Fibroblast of skin of scalp (primary cell): Measurements from ENCODE around the gene TGFA.

Experiments used
- DNase-seq: peaks from one replicate; pipeline ENCODE4 v3.0.0-alpha.2; 2013

The TGFA gene

DNA sequence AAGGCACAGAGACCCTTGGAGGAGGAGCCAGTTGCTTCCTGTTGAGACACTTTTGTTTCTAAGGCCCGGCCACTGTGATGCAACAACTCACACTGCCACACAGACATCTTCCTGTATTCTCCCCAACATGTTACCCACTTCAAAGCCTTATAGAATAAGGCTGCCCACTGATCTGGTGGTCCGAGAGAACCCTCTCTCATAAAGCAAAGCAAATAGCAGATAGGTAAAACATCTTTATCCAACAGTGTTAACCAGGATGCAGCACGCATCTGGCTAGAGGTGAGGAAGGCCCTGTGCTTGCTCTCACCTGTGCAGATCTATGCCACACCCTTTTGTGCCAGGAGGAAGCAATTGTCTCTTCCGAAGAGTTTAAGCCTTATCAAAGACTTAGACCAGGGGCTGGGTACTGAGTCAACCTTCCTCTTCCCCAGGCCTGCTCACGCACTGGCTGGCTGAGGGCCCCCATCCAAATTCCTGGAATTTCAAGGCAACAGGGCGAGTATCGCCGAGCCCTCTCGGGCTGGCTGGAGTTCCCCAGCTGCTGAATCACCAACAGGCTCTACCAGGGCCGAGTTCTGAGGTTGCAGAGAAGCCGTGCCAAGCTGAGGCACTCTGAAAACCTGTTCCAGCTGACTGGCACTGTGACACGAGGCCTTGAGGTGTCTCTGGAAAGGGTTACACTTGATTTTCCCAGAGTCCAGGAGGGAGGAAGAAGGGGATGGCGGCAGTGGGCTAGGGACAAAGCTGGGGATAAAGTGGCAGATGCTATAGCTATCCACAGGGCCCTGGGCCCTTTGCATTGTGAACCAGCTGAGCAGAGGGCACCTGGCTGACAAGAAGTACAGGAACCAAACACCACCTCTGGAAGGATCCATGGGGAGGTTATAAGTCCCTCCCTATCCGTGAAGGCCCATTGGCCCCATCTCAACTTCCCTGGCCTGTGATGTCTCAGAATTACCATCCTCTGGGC is 29.3 kb downstream of the TGFA start:
- peak; percentile 79 for DNase-seq

DNA sequence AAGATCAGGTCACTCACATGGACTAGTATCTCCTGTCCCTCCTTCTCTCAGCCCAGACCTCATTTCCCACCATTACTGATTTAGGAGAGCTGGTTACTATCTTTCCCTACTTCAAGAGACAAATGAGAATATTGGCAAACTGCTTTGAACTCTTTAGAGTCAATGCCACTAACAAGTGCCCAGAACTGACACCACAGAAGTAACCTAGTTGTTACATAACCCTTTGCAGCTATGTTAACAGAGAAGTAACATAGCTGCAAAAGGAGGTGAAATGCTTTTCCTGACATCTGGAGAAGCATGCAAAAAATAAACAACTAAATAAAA is 30.0 kb downstream of the TGFA start:
- no peak for DNase-seq

DNA sequence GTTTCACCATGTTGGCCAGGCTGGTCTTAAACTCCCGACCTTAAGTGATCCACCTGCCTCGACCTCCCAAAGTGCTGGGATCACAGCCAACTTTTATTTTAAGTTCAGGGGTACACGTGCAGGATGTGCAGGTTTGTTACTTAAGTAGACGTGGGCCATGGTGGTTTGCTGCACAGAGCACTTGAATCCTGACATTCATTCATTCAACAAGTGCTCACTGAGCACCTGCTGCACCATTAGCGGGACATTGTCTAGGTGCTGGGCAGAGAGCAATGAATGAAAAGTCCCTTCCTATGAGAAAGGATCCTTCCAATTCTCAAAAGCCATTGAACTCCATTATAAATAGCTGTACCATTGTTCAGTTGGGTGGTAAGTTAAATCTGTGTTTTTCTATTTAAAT is 31.0 kb downstream of the TGFA start:
- DNase-seq = no peak

DNA sequence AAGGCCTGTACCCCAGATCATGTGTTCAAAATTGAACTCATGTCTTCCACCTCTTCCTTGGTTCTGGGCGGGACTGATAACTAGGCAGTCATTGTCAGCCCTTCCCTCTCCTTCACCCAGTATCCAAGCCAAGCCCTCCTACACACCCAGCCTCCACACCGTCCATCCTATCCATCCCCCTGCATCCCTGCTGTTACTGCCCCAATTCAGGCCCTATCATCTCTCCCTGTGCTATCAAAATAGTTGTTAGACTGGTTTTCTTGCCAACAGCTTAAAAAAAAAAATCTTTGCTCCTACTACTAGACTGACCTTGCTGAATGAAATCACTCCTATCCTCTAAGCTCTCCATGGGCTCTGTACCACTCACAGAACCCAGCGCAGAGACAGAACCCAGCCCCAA is 32.8 kb downstream of the TGFA start:
- no peak for DNase-seq

DNA sequence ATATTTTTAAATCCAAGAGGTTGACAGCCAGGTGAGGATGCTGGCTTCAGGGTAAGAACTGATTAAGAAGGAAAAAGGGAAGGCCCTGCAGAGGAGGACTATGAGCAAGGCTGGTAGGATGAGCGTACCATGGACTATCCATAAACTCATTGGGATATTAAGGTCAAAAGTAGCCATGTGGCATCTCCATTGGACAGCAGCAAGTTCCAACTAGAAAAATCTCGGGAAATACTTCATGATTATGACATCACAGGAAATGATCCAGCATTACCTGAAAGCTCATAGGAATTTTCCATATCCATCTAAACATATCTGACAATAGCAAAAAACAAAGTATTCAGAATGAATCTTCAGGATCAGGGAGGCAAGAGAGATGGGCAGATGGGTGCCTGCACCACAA is 34.2 kb downstream of the TGFA start:
- DNase-seq = no peak

DNA sequence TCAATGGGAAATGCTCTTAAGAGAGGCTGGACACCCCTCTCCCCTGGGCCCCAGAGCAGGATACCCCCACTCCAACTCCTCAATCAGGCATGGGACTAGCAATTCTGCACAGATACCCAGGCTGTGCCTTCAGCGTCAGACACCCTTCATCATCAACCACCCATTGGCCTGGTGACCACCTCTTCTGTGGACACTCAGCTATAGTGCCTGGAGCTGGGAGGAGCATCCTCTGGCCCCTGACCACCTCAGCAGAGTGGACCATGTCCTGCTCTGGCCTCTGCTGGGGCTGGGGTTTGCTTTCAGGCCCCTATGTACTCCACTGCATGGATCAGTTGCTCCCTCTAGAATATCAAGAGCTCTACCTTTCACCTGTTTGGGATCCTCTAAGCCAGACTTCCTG is 35.1 kb downstream of the TGFA start:
- DNase-seq = no peak

DNA sequence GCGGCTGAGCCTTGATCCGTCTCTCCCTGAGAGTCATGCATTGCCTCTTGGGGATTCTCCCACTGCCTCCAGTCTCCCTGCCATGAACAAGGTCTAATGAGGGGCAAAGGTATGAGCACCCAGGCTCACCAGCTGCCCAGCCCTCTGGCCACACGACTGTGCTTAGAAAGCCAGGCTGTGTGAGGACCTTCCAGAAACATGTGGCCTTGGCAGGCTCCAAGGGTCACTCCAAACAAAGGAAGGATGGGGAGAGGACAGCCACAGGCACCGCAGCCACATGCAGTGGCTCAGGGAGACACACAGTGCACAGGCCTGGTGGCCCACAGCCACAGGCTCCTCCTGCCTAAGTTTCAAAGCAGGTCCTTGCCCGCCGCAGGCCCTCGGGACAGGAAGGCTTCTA is 35.8 kb downstream of the TGFA start:
- DNase-seq = no peak

DNA sequence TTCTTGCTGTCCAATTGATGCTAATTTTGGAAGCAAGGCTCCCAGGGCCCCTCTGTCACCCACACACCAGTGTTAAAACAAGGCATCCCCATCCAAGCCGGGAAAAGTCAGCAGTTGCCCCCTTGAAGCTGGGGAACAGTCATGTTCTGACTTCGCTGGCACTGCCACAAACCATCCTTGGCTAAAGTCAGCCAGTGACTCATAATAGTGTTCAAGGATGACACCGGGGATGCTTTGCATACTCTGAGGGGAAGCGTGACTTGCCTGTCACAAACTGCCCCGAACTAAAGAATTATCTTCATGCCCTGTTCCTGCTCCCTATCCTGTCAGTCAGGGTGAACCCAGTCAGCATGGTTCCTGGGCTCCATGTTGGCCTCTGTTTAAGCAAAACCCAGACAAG is 37.0 kb downstream of the TGFA start:
- DNase-seq = peak; percentile 43

DNA sequence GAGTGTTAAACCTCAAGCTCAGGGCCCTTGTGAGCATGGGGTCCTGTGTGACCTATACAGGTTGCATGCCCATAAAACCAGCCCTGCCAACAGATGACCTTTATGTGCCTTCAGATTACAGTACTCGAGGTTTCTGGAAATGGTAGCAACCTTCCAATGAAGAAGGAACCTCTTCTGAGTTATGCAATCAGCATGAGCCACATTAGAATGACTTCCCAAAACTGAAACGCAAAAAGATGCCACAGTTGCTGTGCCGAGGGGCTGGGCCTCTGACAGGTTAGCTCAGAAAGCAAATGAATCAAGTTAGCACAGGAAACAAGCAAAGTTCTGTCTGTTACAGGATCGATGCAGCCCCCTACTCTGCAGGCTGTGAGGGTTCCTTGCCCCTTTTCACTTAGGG is 37.7 kb downstream of the TGFA start:
- DNase-seq = no peak

DNA sequence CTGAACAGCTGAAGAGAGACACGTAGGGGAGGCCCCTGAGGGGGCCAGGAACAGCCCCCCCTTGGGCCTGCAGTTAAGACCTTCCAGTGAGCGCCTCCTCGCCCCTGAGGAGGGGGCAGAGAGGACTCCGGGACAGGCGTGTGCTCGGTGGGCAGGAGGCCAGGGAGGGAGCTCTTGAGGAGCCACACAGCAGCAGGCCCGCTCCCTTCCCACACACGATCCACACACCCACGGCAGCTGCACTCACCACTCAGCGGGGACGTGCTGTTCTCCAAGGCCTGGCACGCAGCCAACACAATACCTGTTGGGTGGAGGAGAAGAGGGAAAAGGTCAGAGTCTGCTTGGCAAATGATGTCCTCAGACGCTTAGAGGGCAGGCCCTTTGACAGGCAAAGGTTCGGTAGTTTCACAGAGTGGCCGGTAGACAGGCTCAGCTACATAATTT is 39.0 kb downstream of the TGFA start:
- no peak for DNase-seq

DNA sequence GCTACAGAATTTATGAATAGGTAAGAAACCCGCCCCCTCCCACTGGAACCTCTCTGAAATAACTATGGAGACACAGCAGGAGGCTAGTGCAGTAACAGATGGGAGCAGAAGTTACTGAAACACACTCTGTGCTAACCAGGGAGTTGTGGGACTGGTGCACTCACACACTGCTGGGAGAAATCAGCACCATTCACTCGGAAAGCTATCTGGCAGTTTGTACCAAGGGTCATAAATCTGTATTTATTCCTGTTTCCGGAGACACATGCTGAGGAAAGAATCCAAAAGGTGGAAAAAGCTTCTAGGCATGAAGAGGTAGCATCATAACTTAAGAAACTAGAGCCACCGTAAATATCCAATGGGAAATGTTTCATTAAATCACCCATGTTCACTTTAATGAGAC is 39.9 kb downstream of the TGFA start:
- DNase-seq = no peak

DNA sequence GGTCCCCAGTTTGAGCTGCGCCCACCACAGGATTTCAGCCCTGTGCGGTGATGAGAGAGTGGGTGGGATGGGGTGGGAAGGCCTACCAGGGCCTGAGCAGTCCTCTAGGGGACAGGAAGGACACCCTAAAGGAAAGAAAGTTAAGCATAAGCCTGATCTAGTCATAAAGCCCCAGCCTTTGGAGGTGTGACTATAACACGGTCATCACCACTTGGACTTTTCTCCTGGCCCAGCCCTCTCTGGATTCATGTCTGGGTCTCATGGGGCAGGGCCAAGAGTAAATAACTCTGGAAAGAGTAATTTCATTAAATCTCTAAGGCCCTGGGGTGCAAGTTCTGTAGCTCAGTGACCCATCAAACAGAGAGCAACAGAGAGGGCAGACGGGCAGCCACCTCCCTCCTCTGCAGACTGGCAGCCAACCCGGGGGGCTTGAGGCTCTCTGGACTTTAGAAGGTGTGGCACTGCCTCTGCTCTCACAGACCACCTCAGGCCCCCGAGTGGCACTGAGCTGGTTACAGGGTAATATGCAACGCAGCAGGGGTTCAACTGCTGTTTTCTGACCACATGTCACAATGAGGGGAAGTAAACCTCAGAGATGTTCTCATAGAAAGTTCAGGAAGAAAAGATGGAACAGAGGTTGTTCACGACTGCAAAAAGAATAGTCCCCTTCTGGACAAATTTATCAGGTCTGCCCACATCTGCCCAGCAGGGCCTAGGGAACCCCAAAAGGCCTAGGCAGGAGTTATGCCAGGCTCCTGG is 41.5 kb downstream of the TGFA start:
- DNase-seq = no peak

DNA sequence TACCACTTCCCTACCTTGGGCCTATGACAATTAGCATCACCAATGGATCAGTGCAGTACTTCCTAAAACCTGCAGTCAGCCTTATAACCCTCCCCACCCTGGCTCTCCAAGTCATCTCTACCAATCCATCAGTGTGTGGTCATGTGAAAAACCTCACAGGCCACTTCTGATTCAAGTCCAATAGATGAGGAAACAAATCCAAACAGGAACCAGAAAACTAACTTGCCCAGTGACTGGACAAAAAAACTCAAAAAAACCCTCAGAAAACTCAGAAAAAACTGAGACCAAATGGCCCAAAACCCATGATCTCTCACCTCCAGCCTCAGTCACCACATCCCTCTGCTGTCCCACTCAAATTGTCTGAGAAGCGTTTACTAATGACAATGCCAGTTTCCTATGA is 43.3 kb downstream of the TGFA start:
- no peak for DNase-seq

DNA sequence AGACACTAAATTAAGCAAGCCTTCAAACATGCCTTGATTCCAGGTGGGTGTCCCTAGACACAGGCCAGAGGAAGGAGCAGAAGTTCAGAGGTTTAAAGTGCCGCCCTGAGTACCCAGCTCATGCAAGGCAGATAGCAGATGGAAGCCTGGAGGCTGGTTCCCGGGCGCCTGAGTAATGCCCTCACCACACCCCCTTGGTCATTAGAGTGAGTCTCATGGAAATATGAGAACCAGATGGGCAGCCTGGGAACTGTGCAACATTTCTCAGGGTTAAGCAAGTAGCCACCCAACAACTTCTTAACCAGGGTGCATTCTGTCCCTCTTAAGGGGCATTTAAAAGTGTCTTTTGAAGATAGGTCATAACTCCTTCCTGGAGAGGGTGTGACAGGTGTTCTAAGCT is 44.1 kb downstream of the TGFA start:
- DNase-seq = no peak

DNA sequence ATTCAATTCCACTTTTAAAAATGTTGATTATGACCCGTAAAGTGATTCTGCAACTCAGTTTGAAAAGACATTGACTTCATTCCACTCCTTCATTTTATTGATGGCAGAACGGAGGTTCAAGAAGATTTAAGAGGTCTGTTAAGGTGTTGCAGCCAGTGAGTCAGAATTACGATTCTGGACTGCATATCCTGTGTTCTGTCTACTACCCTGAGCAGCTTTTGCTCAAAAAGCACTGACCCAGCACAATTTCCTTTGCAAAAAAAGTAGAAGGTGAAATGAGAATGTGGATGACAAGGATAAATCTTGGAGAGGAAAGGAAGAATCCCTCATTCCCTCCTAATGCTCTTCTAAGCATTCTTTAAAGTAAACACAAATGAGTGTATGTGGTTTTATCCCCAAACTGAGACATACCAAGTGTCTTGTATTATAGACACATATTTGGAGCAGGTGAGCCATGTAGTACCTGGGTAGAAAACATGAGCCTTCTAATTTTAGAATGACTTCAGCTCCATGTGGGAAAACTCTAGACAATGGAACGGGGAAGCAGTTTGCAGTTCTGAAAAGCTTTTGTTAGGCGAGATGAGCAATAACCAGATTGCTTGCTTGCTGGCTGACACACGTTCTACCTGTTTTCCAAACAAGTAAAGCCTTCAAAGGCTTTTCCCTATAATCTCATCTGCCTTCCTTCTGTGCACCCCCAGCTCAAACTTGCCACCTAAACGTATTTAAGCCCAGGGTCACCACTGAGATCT is 44.7 kb downstream of the TGFA start:
- DNase-seq = no peak

DNA sequence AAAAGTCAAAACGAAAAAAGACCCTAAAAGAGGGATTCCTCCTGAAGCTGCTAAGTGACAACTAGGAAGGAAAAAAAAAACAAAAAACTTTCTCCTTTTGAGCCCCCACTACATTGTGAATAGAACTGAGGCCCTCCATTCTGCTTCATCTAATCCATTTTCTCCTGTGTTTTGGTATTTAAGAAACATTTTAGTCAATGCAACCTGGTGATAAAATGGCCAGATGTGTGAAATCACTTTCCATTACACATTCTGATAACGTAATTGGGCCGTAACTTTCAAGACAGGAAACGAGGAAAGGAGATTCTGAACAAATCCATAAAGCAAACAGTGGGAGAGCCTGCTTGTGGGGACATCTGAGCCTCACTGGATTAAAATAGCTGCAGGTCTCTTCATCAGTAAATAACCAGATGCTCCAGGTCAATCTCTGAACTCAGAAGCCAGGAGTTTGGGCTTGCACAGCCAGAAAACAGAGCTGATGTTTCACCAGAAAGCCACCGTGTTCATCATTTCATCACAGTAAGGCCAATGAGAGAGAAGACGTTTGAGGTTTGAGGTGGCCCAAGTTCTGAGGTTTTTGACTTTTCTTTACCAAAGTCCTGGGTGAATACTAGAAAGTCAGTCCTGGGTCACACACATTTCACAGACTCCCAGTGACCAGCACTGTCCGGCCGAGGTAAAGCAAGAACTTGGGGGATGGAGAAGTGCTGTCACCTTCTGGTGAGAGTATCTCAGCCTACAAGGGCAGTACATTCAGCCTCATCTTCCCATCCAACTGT is 47.8 kb downstream of the TGFA start:
- no peak for DNase-seq

DNA sequence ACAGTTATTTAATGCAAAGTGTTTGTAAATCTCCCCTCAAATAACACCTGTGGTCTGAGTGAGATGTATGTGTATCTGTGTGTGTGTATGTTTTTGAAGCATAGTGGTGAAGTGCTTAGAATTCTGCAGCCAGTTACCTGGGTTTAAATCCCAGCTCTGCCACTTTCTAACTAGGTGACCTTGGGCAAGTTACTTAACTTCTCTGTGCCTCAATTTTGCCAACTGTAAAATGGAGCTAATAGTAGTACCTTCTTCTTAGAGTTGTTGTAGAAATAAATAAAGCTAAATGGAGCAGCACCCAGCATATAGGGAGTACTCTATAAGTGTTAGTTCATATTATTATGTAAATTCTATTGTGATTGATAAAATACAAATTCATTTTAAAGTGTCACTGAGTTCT is 48.9 kb downstream of the TGFA start:
- DNase-seq = no peak

DNA sequence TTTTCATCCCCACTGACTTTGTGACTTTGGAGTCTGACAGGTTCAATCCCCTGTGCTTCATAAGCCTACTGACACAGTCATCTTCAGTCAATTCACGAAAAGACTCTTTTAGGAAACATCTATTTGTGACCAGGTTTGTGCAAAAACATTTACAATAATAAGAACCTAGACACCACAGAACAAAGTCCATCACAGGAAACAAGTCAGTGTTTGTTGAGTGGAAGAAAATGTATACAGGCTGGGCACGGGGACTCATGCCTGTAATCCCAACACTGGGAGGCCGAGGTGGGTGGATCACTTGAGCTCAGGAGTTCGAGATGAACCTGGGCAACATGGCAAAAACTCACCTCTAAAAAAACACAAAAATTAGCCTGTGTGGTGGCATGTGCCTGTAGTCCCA is 49.7 kb downstream of the TGFA start:
- DNase-seq = no peak

DNA sequence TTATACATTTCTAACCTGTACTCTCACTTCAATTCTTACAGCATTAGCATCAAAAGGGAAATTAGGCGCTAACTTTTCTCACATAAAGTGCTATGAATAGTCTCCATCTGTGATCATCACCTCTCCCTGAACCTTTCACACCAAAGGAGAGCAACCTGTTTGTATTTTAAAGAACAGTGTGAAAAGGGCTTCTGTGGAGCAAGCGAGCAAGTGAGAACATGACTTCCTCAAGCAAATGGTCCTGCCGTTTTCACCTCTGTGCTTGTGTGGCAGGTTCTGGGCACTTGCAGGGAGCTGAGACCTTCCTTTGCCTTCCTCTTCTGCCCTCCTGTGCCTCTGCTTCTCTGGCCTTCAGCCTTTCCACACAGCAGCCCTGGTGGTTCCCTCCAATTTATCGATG is 51.9 kb downstream of the TGFA start:
- DNase-seq = no peak

DNA sequence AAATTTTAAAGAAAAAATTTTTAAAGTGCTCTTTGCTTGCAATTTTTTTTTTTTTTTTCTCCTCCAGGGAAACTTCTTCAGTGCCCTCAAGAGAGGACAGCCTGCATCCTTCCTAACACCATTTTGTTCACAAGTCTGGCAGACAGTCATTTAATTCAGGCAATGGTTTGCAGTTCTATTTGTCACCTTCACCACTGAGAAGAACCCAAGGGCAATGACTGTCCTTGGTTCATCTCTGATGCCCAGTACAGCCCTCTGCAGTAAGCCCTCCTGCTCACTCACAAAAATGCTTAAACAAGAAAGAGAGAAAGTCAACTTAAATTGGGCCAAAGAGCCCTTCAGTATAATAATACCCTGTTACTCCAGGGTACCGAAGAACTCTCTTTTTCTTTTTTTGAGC is 52.4 kb downstream of the TGFA start:
- no peak for DNase-seq

DNA sequence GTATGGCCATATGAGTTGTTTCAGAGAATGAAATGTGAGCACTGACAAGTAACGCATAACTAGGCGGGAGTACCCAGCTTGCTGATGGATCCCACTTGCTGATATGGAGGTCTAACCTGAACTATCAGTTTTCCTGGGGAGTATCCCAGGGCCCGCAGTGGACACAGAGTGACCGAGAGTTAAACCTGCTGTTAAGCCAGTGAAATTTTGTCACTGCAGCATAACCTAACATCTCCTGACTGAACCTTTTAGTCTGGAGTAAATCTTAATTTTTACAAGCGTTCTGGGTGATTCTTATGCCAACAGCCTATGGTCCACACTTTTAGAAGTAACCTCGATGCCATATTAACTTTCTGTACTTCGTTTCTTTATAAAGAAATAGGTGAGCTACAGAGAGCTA is 54.4 kb downstream of the TGFA start:
- DNase-seq = no peak

DNA sequence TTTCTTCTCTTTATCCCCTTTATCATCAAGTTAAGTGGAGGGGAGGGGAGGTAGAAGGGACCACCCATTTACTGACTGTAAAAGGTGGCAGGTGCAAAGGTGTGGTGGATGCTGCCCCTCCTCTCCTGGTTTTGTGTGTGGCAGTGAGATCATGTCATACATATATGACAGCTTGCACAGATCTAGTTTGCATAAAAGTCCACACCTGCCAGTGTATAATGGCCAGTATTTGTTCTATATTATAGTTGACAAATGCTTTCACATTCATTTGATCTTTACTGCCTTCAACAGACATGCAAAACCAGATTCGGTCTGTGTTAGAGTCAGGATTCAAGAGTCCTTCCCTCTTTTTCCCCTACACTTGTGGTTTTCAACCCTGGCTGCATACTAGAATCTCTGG is 55.1 kb downstream of the TGFA start:
- no peak for DNase-seq

DNA sequence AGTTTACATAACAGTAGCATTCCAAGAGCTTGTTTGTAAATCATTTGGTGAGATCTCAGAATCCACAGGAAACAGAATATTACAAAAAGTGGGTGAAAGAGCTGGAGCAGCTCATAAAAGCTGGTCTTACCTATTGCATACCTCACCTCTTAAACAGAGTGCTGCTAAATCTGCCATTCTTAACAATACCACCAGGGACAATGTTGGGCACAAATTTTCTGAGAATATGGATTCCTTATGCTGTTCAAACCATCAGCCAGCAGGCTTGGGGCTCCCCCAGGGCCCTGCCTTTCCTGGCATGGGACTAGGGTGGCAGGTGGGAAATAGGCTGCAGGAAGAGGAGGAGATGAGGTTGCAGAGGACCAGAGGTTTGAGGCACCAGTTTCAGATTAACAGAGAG is 55.6 kb downstream of the TGFA start:
- no peak for DNase-seq
